HPDE6-E6E7 (cell line): ENCODE data around the gene SV2C.
"Not testable (repeated sequence)": the region's sequence is repeated elsewhere in the genome, so short reads cannot be mapped to it uniquely, and the experiment has no call there.

Source experiments
- DNase-seq: peaks from one replicate; pipeline ENCODE4 v3.0.0; 2011; ENCODE audit warnings: missing footprints; ENCODE audit errors: extremely low spot score

Gene SV2C, protein sequence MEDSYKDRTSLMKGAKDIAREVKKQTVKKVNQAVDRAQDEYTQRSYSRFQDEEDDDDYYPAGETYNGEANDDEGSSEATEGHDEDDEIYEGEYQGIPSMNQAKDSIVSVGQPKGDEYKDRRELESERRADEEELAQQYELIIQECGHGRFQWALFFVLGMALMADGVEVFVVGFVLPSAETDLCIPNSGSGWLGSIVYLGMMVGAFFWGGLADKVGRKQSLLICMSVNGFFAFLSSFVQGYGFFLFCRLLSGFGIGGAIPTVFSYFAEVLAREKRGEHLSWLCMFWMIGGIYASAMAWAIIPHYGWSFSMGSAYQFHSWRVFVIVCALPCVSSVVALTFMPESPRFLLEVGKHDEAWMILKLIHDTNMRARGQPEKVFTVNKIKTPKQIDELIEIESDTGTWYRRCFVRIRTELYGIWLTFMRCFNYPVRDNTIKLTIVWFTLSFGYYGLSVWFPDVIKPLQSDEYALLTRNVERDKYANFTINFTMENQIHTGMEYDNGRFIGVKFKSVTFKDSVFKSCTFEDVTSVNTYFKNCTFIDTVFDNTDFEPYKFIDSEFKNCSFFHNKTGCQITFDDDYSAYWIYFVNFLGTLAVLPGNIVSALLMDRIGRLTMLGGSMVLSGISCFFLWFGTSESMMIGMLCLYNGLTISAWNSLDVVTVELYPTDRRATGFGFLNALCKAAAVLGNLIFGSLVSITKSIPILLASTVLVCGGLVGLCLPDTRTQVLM

DNA sequence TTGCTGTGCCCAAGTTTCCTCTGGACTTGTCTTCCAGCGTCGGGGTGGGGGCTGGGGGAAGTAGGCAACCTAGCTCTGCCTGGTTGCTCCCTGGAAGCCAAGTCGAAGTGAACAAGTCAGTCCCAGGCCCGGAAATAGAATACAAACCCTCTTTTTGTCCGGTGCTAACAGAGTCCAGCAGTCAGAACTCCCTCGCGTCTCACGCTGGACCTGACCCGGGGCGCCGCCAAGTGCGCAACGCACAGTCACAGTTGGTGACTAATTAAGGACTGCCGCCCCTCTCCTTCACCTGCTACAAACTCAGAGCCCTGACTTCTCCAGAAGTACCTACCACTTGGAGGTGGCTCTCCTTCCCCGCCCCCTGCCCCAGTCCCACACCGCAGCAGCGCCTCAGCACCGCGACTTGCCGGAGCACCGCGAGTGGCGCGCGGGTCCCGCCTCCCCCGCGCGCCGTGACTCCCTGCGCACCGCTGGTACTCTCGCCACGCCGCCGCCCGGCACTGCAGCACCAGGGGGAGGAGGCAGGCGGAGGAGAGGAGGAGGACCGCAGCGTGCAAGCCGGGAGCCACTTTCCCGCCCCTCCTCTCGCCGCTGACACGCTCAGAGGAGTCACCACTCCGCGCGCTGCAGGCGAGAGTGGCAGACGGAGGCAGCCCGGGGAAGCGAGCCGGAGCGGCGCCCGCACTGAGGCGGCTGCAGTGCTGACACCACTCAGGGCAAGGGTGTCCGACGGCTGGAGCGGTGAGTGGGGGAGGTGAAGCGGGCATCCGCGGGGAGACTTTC is at the start of gene SV2C:
Gene SV2C, plus strand, starts transcription at position 612 of the 783 bp plus-strand sequence. CDS start 48,368 bp downstream, outside the sequence.
- DNase-seq = no peak

DNA sequence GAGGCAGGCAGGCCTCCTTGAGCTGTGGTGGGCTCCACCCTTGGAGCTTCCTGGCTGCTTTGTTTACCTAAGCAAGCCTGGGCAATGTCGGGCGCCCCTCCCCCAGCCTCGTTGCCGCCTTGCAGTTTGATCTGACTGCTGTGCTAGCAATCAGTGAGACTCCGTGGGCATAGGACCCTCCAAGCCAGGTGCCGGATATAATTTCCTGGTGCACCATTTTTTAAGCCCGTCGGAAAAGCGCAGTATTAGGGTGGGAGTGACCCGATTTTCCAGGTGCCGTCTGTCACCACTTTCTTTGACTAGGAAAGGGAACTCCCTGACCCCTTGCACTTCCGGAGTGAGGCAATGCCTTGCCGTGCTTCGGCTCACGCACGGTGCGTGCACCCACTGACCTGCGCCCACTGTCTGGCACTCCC is 45.4 kb upstream of the SV2C start:
- DNase-seq = not testable (repeated sequence)

DNA sequence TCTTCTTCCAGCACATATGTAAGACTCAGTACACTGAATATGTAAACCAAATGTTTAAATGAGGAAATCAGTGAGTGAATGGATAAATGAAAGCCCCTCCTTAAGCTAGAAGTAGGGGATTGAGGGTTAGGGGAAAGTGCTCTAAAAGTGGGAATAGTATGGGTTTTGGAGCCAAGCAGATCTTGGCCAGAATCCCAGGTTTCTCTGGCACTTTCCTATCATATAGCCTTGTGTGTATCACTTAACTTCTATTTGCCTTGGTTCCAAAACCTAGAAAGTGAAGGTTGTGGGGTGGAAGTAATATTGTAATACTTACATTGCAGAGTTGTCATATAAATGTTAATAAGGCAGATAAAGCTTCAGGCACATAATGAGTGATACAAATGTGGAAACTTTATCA is 45.0 kb upstream of the SV2C start:
- no peak for DNase-seq

DNA sequence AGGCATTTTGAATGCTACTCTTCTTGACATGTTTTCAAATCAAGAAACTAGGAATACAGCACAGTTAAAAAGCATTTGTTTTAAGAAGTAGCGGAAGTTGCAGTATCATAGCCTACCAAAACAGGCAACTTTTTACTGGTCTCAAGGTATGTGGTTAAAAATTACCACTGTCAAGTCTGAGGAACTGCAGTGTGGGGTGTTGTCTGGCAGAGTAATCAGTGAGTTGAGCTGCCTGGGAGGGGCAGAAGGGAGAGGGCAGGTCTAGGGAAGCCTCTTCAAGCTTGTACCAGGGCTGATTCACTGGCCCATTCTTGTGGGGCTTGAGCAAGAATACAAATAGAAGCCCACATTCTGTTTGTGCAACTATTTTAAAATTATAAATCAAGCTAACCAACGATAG is 42.4 kb upstream of the SV2C start:
- no peak for DNase-seq

DNA sequence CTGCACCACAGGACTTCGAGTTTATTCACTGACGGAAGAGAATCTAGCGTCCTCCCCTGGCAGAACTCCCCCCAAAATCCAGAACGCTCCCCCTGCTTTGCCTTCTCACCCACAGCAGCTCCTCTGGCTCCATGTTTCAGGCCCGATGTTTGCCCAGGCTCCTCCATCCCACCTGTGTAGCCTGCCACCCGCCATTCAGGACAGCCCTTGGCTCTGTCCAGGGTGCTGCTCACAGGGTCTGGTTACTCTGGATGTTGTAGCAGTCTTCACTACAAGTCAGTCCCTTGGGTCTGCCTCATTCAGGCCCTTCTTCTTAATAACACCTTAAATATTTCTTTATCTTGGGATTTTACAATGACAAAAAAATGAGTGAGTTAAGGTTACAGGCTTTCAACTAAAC is 41.3 kb upstream of the SV2C start:
- DNase-seq = no peak

DNA sequence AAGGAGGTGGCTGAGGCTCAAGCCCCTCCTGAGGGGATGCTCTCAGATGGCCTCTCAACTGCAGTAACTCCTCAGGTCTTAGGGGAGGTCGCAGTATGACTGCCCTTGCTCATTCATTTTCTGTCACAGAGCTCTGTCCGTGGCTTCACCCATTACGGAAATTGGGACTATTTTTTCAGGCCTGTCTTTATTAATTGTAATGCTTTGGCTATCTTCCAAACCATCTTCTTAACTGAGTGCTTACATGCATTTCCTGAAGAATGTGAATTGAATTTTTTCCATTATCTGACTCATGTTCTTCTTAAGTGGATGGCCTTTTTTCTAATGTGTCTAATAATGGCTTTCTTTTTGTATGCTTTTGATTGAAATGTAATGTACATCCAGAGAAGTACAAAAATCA is 36.4 kb upstream of the SV2C start:
- DNase-seq = no peak

DNA sequence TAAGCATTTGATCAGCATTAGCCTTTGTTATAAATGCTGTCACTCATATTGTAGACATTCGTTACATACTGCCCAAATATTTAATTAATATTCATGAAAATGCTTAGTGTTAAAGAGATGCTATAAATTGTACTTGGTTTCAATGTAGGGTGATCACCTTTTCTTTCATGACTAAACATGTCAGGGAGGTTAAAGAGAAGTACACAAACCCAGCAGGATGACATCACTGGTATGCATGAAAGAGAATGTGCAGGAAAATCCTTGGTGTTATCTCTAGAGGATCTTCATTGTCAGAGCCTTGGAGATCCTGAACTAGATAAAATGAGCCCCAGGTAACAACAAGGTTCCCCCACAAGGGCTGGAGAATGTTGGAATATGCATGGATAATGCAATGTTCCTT is 33.0 kb upstream of the SV2C start:
- DNase-seq = no peak

DNA sequence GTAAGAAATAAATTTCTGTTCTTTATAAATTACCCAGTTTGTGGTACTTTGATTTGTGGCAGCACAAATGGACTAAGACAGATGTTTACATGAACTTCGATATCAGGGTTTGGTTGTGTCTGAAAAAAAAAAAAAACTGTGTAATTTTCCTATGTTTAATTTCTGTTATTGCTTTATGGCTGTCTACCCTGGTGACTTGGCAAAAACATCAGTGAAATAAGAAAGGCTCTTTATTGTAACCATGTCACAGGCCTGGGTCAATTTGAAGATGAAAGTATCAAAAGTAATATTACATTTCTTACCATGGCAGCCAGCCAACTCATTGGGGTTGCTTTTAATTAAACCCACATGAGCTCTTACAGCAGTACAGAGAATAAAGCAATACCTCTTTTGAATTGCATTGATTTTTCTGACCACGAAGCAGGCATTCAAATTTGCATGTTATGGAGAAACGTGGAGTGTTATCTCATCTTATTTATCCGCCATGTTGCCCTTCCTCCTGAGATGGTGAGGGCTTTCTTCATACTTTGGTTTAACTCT is 20.6 kb upstream of the SV2C start:
- no peak for DNase-seq

DNA sequence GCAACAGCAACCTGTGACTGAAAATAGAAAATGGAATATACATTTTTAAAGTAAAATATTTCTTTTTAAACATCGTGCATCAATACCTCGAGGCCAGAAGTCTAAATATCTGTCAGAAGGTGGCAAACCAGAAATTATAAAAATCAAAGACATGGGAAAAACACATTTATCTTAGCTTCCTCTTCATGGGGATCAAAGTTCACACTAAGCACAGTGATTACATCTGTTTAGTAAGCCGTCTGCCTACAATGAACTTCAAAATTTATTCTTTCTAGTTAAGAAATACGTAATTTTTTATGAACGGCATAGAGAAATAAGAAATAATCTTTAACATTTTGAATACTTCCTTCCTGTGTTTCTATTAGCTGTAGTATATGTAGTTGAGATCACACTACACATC is 17.9 kb upstream of the SV2C start:
- no peak for DNase-seq

DNA sequence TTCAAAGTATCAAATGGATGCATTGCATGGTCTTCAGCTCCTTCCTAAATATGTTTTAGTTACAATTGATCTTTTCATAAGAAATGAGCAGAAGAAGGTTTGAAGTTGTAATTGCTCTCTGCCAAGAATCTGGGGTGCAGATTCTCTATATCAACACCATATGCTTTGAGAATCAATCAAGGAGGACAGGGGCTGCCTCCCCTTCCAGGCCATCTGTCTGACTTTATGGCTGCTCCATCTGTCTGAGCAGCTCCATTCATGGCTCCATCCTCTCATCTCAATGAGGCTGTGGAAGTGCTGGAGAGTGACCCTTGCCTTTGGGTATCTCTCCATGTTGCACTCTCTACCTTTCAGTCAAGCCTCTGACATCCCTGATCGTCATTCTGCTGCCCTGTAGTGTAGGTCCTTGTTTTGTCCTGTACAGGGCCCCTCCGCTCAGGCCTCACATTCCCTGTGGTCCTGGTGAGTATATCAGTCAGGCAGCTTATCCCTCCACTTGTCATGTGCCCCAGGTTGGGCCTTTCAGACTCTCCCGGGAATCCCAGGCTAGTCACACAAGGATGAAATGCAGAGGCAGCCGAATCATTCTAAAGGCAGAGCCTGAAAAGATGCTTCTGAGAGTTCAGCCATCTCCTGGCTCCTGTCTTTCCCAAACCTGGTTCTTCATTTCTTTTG is 14.0 kb upstream of the SV2C start:
- no peak for DNase-seq

DNA sequence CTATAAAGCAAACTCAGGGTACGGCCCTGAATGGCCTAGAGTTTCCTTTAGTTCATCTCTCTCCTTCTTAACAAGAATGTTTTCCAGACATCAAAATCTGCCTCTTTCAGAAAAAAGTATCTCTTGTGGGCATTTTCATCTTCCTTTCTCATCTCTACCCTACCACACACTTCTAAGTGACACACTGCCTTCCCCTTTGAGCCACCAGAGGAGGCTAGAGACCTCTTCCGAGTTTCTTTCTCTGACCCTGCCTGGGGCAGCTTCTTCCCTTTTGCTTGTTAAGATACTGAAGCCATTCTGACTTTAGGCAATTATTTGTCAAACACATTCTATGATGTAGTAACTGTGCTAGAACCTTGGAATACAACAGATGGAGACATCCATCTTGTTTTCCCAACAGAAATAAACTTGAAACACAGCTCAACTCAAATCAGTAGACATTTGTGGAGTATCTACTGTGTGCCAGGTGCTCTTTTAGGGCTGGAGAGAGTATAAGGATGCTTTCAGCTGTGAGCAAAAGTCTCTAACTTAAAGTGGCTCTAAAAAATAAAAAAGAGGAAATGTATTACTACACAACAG is 8.6 kb upstream of the SV2C start:
- no peak for DNase-seq

DNA sequence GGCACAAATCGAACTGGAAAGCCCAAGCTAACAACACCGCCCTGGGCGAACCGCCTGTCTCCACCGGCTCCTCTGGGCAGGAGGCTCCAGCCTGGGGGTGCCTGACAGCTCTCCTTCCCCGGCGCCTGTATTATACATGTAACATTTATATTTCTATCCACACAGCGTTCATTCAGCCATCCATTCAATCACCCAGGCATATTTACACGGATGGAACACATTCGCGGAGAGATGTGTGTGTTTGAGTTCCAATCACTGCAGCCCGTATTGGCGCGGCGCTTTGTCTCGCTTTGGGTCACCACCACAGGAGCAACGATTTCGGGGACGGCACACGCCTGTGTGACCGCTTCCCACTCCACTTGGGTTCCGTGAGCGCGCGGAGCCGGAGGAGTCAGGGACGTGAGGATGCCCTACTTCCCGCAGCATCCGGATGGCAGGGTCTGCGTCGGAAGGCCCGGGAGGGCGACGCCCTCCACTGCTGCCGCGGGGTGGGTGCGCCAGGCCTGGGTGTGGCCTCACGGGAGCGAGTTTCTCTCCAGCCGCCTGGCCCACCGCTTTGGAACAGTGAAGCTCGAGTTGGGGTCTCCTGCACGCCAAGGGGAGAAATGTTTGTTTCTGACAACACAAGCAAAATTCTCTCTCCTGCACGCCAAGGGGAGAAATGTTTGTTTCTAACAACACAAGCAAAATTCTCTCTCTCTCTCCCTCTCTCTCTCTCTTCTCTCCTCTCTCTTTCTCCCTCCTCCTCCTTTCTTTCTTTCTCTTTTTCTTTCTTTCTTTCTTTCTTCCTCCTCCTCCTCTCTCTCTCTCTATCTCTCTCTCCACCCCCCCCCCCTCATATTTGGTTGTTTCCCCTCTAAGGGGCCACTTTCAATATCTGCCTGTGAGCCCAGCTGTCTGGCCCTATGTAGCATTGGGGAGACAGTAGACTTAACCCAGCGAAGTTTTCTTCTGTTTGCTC is 1.1 kb upstream of the SV2C start:
- DNase-seq = no peak

DNA sequence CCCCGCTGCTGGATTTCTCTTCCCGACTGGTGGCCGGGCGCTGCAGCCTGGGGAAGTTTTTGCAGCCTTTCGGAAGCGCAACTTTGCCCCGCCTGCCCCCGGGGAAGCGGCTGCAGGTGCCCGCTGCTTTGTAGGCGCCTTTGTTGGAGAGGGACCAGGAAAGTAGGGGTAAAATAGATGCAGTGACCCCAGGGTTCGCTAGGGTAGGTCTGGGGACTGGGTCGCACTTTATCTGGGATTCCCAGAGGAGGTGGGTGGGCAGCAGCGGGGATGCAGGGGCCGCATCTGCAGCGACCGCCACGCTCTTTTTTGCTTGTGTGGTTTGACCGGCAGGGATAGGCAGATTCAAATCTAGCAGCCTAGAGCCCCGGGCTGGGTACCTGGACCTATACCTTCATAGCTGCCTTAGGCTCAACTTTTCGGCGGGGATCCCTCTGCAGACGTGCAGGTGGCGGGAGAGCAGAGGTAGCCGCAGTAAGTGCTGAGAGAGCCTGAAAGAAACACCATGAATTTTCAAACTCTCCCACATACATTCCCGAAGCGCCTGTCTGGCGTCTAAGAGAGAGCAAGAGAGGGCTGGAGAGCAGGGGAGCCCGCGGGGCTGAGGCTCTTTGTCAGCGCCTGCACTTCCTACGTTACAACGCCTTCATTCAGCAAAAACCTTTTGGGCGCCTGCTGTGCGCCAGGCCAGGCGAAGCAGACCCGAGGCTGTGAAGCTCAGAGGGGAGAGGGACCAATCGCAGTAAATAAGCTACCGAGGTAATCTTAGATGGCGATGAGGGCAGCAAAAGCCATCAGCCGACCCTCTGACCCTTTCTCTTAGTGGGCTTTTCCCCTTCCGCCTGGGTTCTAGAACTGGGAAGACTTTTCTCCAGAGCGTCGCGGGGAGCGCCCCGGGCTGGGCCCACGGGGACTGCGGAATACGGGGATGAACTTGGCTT is 642 bp downstream of the SV2C start:
- no peak for DNase-seq

DNA sequence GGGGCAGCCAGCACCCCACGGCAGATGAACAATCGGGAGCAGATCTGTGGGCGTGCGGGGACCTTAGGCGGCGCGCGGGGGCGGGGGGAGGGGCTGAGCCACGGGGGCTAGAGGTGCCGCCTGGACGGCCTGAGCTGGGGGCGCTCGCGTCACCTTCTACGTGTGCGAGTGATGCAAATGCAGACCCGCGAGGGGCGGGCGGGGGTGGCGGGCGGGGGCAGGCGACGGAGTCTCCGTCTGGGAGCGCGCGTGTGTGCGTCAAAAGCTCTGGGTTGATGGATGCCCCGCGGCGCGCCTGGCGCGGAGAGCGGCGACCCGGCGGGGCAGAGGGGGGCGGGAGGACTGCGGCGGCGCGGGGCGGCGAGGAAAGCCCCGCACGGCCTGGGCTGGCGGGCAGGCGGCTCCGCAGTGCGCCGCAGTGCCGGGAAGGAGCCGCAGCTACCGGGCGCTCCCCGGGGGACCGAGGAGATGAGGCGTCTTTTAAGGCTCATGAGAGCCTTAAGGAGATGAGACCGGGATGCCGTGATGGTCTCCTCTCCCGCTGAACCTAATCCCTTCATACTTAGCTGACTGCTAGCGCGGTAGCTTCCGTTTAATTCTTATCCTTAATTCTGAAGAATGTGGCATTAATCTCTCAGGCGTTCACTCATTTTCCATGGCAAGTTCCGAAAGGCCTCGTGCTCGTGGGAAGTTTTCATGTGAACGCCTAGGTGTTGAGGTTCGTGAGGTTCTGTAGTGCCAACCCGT is 1.5 kb downstream of the SV2C start:
- DNase-seq = no peak

DNA sequence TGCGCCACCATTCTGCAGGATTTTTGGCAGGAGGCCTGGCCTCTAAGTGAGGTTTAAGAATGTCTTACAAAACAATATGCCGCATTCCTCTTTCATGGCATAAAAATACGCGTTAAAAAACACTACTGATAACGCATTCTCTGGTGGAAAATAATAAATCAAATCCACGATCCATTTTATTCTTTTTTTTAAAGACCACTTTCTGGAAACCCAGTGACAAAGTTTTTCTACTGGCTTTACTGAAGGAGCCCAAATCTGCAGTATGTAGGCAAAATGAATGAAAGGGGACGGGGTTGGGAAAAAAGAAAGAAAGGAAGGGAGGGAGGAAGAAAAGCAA is 2.0 kb downstream of the SV2C start:
- DNase-seq = no peak

DNA sequence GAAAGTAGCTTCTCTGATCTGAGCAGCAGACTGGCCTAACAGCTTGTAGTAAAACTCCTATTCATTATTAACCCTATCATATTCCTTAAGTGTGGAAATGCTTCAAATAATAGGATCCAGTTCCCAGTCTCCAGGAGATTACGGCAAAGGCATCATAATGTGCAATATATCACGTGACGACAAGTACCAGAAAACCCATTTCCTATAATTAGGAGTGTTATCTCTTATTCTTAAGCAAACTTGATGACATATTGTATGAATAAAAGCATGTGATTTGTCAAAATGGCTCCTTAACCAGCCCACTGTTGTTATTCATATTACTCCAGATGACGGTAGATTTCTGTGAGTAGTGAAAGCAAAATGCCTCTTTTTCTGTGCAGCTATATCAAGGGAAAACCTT is 2.9 kb downstream of the SV2C start:
- no peak for DNase-seq

DNA sequence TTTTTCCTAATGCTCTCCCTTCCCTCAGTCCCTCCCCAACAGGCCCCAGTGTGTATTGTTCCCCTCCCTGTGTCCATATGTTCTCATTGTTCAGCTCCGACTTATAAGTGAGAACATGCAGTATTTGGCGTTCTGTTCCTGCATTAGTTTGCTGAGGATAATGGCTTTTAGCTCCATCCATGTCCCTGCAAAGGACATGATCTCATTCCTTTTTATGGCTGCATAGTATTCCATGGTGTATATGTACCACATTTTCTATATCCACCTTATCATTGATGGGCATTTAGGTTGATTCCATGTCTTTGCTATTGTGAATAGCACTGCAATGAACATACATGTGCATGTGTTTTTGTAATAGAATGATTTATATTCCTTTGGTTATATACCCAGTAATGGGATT is 6.0 kb downstream of the SV2C start:
- DNase-seq = not testable (repeated sequence)

DNA sequence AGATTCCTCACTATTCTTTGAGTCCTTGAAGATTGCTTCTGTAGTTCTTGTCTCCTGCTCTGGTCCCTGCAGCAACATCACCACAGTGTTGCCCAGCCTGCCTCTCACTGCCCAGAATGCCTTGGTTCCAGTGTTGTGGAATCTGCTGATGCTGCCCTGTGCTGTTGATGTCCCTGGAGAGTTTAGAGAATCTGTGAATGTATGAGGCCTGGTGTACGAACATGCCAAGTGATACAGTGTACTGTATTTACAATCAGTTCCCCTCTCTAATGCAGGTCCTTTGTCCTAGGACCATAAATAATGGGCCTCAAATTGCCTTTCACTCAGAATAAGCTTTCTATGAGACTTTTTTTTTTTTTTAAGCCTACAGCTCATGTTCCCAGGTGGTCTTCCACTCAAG is 8.2 kb downstream of the SV2C start:
- no peak for DNase-seq
